Activated CD8-positive, alpha-beta memory T cell treated with anti-CD3 and anti-CD28 coated beads, Interleukin-2, amount 50 U/mL, for 4 hours (primary cell): ENCODE data around the gene PLCE1.

Source experiments
- DNase-seq: peaks from one replicate; pipeline ENCODE4 v3.0.0-alpha.2; 2020

PLCE1 gene

DNA sequence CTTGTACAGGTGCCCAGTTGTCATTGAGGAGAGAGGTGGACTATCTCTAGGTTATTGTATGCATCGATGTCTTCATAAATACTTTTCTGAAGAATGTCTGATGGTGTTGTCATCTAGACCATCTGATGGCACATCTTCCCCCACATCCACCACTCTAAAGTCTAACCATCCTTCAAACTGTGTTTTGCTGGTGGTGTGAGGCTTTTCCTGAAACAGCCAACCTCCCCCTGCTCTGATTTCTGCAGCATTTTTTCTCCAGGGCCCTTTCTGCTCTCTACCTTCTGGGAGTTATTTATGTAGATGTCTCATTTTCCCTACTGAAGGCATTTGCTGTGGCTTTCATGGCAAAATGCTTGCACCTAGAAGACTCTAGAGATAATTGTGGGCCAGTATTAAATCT lies 1.5 kb downstream of the PLCE1 start:
- DNase-seq, result no peak

DNA sequence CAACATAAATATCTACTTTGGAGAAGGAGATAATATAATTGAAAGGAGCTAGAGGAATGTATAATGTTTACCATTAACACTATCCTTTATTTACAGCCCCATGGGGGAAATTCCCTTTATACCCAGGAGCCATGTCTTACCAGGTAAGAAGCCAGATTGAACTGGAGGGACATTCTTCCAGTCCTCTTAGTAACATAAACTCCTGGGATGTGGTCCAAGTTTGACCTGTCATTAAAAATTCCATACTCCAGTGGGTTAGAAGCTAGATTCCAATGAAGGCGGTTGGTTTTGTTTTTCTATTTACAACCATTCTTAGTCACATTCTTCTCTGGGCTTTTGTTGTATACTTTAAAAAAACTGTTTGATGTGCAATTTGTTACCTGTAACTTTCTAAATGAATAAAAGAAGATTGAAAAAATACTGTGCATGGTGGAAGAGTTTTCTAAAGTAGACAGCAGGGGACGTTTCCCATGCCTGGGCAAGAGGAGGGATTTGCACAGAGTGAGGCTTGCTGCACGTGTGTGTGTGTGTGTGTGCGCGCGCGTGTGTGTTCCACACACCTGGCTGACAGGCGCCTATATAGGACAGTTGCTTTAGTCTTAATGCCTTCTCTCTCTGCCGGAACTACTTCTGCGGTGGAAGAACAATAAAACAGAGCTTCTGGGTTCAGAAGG lies 2.0 kb downstream of the PLCE1 start:
- no peak for DNase-seq

DNA sequence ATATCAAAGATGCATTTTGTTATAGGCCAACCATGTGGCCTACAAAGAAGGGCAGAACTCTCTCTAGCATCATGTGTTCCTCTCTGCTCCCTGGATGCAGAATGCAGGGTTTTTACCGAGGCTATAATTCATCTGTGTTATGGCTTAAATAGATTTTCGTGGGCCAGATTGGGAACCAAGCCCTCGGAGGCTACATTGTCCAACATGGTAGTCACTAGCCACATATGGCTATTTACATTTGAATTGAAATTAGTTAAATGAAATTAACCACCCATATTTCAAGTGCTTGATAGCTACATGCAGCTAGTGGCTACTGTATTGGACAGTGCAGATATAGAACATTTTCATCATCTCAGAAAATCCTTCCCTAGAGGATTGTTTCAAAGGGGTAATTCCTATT lies 2.8 kb downstream of the PLCE1 start:
- DNase-seq, result no peak

DNA sequence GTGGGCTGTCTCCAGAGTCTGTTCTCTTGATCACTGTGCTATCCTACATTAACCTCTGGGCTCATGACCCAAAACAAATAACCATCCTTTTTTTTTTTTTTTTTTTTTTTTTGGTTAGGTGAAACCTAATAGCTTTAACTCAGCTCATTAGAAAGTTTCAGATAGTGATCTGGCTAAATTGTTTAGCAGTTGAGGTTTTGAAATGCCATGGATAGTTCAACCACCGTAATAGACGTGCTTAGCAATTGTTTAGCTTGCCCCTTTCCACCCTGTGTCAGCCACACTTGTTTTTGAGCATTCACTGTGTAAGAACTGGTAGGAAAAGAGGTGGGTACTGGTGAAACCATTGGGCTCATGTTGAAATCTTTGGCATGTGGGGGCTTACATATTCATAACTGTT lies 3.8 kb downstream of the PLCE1 start:
- DNase-seq, result no peak

DNA sequence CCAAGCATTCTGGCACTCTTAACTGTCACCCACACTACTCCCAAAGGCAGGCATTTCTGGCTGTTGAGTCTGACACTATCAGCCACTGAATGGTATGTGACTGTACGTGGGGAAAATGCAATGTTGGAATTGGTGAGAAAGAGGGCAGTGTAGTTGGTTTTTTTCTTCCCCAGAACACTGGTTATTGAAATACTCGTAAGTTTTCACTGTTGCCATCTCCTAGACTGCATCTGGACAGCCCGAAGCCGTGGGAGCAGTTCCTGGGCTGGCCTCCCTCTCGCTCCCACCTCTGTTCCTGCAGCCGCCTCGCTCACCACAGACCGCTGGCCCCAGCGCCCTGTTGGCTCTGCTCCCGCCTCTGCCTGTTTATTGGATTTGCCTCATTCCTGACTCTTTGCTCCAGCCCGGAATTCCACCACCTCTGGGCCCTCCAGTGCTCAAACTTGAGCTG lies 5.7 kb downstream of the PLCE1 start:
- no peak for DNase-seq

DNA sequence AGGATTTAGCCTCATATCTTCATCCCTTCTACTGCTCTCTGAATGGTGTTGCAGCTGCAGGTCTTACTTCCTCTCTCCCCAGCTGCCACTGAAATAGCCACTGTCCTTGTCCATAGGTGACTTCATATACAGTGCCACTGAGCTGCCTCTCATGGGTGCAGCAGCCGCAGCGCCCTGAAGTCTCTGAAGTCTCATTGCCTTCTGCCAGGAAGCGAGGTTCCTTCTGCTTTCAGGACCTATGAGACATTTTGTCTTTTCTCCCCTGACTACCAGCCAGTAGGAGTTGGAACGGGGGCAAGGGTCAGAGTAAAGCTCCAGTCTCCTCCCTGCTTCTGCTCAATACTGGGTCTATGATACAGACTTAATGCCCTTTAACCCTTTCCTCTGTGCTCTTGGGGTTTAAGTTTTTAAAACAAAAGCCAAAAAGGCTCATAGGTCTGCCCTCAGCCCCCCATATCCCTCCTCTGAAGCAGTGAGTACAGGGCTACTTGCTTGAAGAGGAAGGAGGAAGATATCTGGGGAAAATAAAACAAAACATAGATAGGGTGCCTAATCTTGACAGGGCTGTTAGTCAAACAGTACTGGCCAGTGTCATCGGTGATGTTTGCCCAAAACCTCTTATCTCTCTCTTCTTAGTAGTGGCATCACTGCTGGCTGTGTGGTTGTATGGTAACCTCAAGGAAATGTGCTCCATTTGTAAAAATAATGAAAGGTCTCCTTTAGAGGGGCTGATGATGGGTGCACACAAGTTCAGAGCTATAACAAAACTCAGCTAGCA lies 7.1 kb downstream of the PLCE1 start:
- no peak for DNase-seq

DNA sequence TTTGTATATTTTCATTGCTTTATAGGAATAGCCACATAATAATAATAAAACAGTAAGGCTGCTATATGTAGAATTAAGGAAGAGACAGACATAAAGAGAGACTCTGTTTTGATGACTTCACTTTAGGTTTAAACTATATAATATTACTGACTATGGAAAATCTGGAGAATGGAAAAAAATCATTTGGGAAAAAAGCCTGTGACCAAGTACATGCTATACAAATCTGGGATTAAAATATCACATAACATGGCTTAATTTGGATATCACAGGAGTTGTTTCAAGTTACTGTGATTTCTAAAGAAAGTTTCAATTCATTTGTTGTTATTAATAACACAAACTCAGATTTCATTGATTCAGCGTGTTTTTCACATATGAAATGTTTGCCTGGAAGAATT lies 7.7 kb downstream of the PLCE1 start:
- no peak for DNase-seq

DNA sequence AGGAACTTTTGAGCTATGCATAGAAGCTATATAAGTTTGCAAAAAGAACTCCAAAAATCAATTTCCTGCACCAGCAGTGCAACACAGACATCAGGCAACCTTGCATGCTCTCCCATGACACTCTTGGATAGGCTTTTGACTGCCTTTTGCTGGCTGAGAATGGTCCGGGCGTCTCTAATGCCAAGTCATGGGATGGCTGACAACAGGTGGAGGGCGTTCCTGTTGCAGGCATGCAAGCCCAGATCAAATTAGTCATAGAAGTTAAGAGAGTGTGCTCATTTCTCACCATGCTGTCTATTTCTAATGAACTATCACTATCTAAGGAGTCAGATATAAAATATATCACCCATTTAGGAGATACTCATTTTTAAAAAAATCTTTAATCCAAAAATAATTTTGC lies 8.4 kb downstream of the PLCE1 start:
- no peak for DNase-seq

DNA sequence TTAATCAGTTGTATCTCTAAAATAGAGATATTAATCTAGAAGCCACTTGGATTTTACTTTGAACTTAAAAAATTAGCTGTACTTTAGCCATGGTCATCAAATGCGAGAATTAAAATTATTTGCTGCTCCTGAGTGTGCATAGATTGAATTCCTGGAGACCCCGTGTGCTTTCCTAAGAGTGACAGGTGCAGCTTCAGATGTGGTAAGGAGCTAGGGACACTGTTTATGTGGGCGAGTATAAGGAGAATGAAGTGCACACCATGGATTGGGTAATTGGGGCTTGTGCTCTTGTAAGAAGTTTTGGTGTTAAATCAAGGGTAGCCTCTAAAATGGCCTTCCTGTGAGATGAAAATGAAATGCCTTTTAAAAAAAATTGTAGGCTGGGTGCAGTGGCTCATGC lies 9.8 kb downstream of the PLCE1 start:
- no peak for DNase-seq

DNA sequence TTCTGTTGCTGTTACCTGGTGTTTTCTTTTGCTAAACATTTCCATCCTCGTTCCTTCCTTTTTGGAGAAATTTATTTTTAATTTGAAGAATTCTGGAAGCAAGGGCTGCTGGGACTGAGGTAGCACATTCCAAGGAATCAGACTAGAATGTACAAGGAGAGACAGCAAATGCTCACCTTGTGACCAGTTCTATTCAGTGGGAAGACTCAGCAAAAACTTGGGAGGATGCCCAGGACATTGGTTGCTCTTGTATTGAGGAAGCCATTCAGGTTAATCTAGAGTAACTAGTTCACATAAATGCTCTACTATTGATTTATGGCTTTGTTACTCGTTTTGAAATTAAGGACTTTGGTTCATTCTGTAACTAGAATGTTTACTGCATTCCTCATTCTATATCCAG lies 11.3 kb downstream of the PLCE1 start:
- DNase-seq, result no peak

DNA sequence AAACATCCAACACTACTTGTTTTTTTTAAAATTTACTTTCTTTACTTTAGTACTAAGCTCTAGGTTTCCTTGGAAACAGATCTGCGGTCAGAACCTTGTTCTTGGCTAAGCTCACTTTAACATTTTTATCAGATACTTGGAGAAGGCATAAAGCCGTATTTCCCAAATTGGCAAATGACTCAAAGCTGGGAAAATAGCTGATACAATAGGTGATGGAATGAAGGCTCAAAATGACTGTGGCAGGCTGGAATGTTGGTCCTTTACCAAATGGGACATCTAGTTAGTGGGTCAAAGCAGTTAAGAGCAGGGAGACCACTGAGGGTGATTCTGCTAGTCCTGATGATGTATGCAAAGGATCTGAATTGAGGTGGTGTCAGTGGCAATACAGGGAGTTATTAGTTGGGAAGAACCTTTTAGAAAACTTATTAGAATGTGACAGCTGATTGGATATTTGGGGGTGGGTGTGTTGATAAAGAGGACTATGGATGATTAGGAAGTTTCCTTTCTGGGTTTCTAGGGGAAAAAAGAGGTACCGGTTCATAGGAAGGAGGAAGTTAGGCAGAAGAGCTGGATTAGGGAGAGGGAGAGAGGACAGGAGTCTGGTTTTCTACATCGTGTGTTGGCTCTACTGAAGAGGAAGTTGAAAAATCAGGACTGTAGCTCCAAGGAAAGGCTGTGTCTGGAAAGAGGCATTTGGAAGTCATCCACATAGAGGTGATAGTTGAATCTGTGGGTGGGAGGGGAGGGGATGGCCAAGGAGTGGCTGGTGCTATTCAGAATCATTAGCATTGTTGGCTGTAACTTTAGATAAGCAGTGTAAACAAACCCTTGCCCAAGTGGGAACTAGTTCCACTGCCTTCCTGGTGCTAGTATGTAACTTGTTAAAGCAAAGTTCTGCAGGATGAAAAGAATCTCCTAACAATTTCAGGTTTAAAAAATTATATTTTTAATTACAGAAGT lies 13.1 kb downstream of the PLCE1 start:
- DNase-seq, result no peak

DNA sequence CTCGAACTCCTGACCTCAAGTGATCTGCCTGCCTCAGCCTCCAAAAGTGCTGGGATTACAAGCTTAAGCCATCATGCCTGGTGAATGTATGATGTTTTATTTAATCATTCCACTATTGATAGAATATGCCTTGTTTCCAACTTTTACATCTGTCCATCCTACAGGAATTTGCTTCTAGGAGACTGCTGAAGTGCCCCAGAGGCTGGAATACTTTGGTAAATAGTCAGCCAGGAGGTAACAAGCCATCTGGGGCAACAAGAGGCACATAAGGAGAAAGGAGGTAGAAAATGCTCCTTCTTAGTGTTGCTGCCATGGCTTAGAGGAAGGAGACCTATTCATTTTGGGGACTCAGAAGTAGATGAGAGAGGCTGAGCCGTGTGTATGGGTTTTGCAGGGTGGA lies 14.8 kb downstream of the PLCE1 start:
- no peak for DNase-seq

DNA sequence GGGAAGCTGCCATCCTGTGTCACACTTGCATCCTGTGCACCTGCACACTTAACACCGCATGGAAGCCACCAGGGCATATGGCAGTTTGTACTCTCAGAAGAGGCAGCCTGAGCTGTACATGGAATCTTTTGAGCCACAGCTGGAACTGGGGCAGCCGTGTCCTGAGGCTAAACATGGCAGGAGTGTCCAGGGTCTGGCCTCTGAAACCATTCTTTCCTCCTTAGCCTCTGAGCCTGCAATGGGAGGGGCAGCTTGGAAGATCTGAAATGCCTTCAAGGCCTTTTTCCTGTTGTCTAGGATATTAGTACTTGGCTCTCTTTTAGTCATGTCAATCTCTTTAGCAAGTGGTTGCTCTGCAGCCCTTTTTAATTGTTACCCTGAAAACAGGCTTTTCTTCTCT lies 16.4 kb downstream of the PLCE1 start:
- no peak for DNase-seq

DNA sequence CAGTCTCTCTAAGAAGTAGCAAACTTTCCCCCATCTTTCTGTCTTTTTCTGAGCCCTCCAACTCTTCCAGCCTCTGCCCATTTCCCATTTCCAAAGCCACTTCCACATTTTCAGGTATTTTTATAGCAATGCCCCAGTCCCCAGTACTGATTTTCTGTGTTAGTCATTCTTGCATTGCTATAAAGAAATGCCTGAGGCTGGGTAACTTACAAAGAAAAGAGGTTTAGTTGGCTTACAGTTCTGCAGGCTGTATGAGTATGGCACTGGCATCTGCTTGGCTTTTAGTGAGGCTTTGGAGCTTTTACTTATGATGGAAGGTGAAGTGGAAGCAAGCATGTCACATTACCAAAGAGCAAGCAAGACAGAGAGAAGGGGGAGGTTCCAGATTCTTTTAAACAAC lies 17.2 kb downstream of the PLCE1 start:
- no peak for DNase-seq

DNA sequence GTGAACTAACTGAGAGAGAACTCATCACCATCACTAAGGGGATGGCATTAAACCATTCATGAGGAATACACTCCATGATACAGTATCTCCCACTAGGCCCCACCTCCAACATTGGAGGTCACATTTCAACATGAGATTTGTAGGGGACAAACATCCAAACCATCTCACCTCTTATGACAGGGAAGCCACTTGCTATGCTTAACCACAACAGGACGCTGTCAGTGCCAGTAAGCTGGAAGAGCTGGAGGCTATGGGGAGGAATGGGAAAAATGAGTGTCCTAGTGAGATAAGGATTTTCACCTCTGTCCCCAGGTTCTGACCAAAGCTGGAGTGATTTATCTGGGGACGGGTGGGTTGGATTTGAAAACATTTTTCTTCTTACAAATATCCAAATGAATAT lies 17.6 kb downstream of the PLCE1 start:
- DNase-seq, result no peak

DNA sequence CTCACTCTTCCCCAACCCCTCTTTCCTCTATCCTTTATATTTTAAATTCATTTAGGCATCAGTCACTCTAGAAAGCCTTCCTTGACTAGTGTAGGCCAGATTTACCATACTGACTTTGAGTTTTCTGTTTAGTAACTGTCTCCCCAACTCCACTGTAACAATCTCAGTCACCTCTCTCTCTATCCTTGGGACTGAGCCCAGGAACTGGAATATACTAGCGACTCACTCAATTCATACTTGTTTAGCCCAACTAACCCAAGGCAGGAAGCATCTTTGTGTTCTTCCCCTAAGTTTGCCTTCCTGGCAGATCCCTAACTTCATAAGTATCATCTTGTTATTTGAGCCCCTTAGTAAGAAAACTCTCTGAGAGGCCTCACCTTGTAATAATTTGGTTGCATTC lies 19.1 kb downstream of the PLCE1 start:
- DNase-seq, result no peak

DNA sequence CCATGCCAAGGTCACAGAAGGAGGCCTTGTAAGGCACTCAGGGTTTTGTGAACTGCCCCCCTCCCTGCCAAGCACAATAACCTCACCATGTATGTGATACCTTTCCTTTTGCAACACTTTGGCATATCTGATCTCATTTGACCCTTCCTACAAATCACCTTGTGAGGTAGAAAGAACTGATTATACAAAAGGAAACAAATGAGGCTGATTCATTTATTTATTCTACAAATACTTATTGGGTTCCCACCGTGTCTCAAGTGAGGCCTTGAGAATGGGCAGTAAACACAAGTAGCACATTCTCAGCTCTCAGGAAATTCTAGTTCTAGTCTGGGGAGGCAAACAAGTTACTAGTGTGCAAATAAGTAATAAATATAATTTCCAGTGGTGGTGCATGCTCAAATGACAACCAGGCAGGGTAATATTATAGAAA lies 19.6 kb downstream of the PLCE1 start:
- no peak for DNase-seq

DNA sequence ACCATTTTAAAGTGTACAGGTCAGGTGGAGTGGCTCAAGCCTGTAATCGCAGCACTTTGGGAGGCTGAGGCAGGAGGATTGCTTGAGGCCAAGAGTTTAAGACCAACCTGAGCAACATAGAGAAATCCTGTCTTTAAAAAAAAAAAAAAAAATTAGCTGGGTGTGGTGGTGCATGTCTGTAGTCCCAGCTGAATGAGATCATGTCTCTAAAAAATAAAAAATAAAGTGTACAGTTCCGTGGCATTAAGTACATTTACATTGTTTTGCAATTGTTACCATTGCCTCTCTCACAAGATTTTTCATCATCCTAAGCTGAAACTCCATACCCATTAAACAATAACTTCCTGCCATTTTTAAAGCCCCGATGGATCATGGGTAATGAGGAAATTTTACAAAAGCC lies 20.6 kb downstream of the PLCE1 start:
- no peak for DNase-seq

DNA sequence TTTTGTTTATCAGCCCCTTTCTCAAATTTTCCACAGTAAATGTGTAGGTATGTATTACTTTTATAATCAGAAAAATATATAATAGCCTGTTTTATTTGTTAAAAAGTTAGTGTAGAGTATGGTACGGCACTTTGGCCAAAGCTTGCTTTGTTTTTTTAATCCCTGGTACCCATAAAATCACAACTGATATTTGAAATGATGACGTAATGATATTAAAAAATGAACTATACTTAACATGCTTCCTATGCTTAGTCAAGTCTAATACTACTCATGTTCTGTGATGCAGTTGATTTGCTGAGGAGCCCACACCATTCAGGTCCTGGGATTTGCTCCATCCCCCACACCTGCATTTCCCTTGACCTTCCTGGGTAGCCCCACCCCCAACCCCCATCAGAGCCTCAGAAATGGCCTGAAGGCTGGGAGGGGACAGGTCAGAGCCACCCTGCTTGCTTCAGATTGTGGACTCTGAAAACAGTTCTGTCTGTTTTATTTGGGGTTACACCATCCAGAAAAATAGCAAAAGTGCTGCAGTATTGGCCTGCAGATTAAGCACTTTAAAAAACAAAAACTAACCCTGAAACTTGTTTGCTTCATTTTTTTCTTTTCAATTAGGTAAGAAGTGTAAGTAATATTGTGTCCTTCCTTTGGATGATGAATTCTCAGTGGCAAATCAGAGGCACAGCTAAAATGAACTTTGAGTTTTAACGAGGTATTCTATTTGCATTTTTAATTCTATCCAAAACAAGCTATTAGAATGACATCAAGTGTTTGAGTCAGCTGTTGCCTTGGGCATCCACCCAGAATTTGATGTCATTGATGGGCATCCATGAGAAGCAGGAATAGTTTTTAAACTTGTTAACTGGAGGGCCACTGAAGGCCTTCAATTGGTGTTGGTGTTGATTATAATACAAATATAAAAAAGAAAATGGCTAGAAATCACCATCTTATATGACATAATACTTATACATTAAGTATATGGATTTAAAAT lies 23.3 kb downstream of the PLCE1 start:
- DNase-seq, result no peak

DNA sequence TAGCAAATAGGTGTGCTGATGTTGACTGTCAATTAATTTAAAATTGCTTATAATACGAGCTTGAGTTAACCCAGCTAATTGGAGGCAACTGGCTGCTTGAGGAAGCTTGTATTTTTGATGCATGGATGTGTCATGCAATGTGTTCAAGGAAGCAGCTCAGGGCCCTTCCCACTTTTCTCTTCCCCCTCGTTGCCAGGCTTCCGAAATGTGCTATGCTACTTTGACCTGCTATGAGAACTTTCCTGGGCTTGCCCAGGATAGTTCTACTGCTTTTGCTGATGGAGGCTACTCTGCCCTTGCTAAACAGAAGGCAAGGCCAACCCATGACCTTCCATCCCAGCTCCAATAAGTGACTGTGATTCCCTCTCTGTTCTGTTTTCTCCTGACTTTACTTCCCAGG lies 24.4 kb downstream of the PLCE1 start:
- DNase-seq, result no peak

DNA sequence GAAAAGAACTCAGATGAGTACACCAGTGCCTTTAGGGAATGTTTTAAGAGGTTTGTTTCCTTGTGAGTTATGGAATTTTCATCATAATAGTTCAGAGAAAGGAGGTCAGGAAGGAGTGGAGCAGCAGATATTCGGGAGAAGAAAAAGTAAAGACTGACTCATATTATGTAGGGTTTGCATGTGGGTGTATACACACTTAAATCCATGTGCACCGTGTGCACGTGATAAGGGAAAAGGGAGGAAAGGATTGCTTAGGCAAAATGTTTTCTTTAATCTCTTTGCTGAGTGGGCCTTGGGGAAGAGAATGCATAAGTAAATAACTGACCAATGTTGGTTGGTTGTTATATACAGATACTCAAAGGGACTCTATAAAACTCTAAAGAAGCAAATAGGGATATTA lies 30.2 kb downstream of the PLCE1 start:
- no peak for DNase-seq

DNA sequence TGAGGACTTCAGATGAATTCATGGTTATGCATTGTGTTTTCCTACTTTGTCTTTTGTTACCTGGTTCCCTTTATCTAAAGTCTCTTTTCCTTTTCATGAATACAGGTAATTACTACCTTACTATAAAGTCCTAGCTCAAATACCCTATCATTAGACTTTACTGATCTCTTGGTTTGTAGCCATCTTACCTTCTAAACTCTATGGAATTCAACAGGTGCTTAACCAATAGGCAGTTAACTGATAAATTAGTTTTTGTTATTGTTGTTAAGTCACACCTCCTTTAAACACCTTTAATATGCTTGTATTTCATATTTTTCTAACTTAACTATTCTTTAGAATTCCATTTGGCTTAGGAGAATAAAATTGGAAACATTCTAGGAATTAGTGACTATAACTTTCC lies 30.7 kb downstream of the PLCE1 start:
- no peak for DNase-seq
